ENCODE results near the gene TSEN2. TPM values are rescaled to one million over a fixed set of nuclear protein-coding genes. Genes with fewer than 3 reads are reported as not detected.
"Not testable (repeated sequence)": the region's sequence is repeated elsewhere in the genome, so short reads cannot be mapped to it uniquely, and the experiment has no call there.

The TSEN2 gene
- total and polyA plus RNA-seq, 8 donors, result 10.7 to 43.0 (median 17.7) TPM

DNA sequence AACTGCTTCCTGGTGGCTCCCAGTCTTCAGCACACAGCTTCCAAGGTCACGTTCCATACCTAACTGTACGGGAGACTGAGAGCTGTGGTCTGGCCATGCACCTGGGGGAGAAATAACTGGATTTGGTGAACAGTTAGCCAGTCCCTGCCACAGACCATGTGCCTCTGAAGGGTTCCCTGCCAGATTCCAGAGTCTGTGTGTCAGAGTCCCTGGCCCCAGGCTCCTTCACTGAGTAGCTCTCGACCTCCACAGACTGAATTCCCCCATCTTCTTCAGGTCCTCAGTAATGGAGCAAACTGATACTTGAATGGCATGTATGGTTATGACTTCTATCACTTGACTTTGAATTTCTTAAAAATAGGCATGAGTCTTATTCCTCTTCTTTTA is 43.5 kb downstream of the TSEN2 start:
- Histone ChIP-seq H3K4me1 (peaks cover 0 to 9% (median 2%) of the 10 kb centered on the region in 4 donors), H3K36me3 (peaks cover 21 to 67% (median 57%) of the 10 kb centered on the region in 4 donors), H3K4me3 (no peak overlapping the region), H3K9me3 (no peaks in the 10 kb centered on the region), H3K27ac (no peak overlapping the region), H3K27me3 (no peaks in the 10 kb centered on the region)
- no peak for DNase-seq
- TF ChIP-seq EP300 (IDR thresholded peaks at IDR 0.05), result no peak
- no peak for TF ChIP-seq POLR2AphosphoS5 (IDR thresholded peaks at IDR 0.05)
- TF ChIP-seq POLR2A (IDR thresholded peaks at IDR 0.05), result no peak
- TF ChIP-seq, protein P1, sequence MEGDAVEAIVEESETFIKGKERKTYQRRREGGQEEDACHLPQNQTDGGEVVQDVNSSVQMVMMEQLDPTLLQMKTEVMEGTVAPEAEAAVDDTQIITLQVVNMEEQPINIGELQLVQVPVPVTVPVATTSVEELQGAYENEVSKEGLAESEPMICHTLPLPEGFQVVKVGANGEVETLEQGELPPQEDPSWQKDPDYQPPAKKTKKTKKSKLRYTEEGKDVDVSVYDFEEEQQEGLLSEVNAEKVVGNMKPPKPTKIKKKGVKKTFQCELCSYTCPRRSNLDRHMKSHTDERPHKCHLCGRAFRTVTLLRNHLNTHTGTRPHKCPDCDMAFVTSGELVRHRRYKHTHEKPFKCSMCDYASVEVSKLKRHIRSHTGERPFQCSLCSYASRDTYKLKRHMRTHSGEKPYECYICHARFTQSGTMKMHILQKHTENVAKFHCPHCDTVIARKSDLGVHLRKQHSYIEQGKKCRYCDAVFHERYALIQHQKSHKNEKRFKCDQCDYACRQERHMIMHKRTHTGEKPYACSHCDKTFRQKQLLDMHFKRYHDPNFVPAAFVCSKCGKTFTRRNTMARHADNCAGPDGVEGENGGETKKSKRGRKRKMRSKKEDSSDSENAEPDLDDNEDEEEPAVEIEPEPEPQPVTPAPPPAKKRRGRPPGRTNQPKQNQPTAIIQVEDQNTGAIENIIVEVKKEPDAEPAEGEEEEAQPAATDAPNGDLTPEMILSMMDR (IDR thresholded peaks at IDR 0.05), result no peak
- intact Hi-C loops (cut with DNase I; ENCODE audit: low total_unique reads), result no loop called here
- WGBS, 5 donors, result 84 to 95% (median 92%) methylated on average over 3 of the region's 3 CpGs

DNA sequence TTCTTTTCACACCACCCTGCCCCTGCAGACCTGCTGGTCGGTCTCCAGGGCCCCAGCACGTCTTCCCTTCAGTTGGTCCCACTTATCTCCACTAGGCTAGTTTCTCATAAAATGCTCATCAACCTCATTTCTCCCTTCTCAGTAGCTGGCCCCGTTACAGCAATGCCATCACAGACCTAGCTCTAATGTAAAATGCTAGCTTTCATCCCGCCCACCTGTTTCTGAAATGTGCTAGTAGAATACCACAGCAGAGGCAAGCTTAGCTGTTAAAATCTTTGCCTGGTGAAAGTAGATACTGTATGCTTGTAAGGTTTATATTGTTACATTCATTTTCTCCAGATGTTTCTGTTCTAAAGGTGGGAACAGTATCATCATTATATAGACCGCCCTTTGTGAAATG is 47.9 kb downstream of the TSEN2 start:
- intact Hi-C loops (cut with DNase I; ENCODE audit: low total_unique reads), result no loop called here
- no peak for TF ChIP-seq EP300 (IDR thresholded peaks at IDR 0.05)
- TF ChIP-seq, protein P1 (IDR thresholded peaks at IDR 0.05), result no peak
- TF ChIP-seq POLR2AphosphoS5 (IDR thresholded peaks at IDR 0.05), result no peak
- TF ChIP-seq POLR2A (IDR thresholded peaks at IDR 0.05), result no peak
- DNase-seq, result no peak
- no peaks in the 10 kb centered on the region for H3K9me3 ChIP-seq
- H3K36me3 ChIP-seq, result peaks cover 24 to 50% (median 46%) of the 10 kb centered on the region in 4 donors
- H3K27me3 ChIP-seq, result no peaks in the 10 kb centered on the region
- WGBS, 5 donors, result 92 to 95% (median 94%) methylated on average over 5 of the region's 5 CpGs
- no peak overlapping the region for H3K27ac ChIP-seq
- peaks cover 0 to 13% (median 8%) of the 10 kb centered on the region in 4 donors for H3K4me1 ChIP-seq
- no peak overlapping the region for H3K4me3 ChIP-seq

DNA sequence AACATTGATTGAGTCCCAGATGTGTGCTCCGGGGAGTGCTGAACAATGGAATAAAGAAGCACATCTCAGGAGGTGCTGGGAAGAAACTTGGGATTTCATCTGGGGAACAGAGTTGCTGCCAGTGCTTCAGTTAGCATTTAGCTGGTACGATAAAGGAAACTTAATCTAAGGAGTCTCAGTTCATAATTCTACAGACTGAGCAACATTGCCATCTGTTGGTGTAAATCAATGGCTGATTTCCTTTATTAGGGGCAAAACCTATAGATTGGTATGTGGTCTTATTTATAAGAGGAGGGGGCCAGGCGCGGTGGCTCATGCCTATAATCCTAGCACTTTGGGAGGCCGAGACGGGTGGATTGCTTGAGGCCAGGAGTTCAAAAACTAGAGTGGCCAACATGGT is 52.1 kb downstream of the TSEN2 start:
- WGBS, 5 donors, result 51 to 78% (median 58%) methylated on average over 6 of the region's 6 CpGs
- H3K4me3 ChIP-seq, result no peak overlapping the region

DNA sequence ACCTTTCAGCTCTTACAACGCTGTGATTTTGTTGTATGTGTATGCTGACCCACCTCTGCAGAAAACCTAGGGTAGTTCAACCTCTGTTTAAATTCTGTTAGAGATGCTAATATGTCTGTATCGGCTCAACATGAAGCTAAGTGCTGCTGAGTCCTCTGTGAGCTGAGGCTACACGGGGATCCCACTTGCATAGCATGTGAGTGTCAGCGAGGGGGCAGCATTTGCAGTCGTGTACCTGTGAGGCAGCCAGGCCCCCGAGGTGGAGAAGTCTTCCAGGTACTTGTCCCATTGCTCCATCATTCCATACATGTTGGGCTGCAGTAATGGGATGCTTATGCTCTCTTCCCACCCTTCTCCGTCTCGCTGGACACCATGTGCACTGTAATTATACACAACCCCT is 57.3 kb downstream of the TSEN2 start:
- 64 to 72% (median 68%) methylated on average over 8 of the region's 8 CpGs for WGBS, 5 donors
- Histone ChIP-seq H3K4me1 (peaks cover 0 to 12% (median 2%) of the 10 kb centered on the region in 4 donors), H3K27ac (no peak overlapping the region), H3K36me3 (peaks cover 0 to 36% (median 19%) of the 10 kb centered on the region in 4 donors), H3K27me3 (no peaks in the 10 kb centered on the region), H3K9me3 (no peaks in the 10 kb centered on the region), H3K4me3 (no peak overlapping the region)
- TF ChIP-seq, protein P1 (IDR thresholded peaks at IDR 0.05), result no peak
- TF ChIP-seq POLR2AphosphoS5 (IDR thresholded peaks at IDR 0.05) (no peak), POLR2A (IDR thresholded peaks at IDR 0.05) (no peak), EP300 (IDR thresholded peaks at IDR 0.05) (no peak)
- intact Hi-C loops (cut with DNase I; ENCODE audit: low total_unique reads), result no loop called here
- DNase-seq, result peak in 1 of 2 donors; percentile 40

More for the DNA sequence above, 52.1 kb downstream of the TSEN2 start:
- DNase-seq, result no peak
- Histone ChIP-seq H3K27me3 (no peaks in the 10 kb centered on the region), H3K4me1 (peaks cover 0 to 13% (median 8%) of the 10 kb centered on the region in 4 donors), H3K9me3 (no peaks in the 10 kb centered on the region), H3K36me3 (peaks cover 7 to 49% (median 40%) of the 10 kb centered on the region in 4 donors), H3K27ac (peak overlapping the region in 2 of 5 donors; percentile 16 to 19)
- intact Hi-C loops (cut with DNase I; ENCODE audit: low total_unique reads), result no loop called here
- TF ChIP-seq POLR2A (IDR thresholded peaks at IDR 0.05) (no peak), EP300 (IDR thresholded peaks at IDR 0.05) (no peak), POLR2AphosphoS5 (IDR thresholded peaks at IDR 0.05) (peak in 1 of 3 donors; percentile 23)
- TF ChIP-seq, protein P1 (IDR thresholded peaks at IDR 0.05), result peak in 3 of 7 experiments; percentile 22 to 49 (median 47)

DNA sequence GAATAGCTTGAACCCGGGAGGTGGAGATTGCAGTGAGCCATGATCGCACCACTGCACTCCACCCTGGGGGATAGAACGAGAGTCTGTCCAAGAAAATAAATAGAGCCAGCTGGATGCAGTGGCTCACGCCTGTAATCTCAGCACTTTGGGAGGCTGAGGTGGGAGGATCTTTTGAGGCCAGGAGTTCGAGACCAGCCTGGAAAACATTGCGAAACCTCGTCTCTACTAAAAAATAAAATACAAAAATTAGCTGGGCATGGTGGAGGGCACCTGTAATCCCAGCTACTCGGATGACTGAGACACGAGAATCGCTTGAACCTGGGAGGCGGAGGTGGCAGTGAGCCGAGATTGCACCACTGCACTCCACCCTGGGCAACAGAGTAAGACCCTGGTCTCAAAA is 59.2 kb downstream of the TSEN2 start:
- Histone ChIP-seq H3K4me1 (peaks cover 0 to 12% (median 2%) of the 10 kb centered on the region in 4 donors), H3K36me3 (peaks cover 0 to 36% (median 19%) of the 10 kb centered on the region in 4 donors)
- intact Hi-C loops (cut with DNase I; ENCODE audit: low total_unique reads); H3K27ac ChIP-seq; H3K9me3 ChIP-seq; DNase-seq; H3K4me3 ChIP-seq; H3K27me3 ChIP-seq: not testable (repeated sequence)
- WGBS, 5 donors, result 91 to 93% (median 92%) methylated on average over 12 of the region's 12 CpGs

Measured in stomach (tissue), 9 donors.